MCF 10A (cell line): ENCODE data around the gene TMEM53. TPM values are rescaled to one million over a fixed set of nuclear protein-coding genes. Genes with fewer than 3 reads are reported as not detected.

Experiments used
- BruUV-seq: library from RNA; stranded (reverse); fragments of 400-500 nt; replicated peaks from 2 replicates; lab custom pipeline; 2021; lab: Mats Ljungman, UMichigan
- CTCF ChIA-PET: fragments of 300-600 bp; sonication (Branson Sonifier 250); formaldehyde crosslinking; extraction: SDS; loops from one replicate; lab custom pipeline; 2021; ENCODE audit warnings: antibody characterized with exemption, inconsistent platforms; lab: Yijun Ruan, JAX
- POLR2A ChIA-PET: fragments of 300-600, 350-650 bp; sonication (Branson Sonifier 250); formaldehyde crosslinking; extraction: SDS; loops from one replicate; lab custom pipeline; 2020; ENCODE audit warnings: antibody characterized with exemption, inconsistent platforms; lab: Yijun Ruan, JAX
- DNase-seq: peaks from one replicate; pipeline ENCODE4 v3.0.0-alpha.2; 2018; ENCODE audit not compliant: unreplicated experiment
- H3K27ac Mint-ChIP-seq: one replicate; pipeline ENCODE4 v1.8.0; 2022; ENCODE audit warnings: mild to moderate bottlenecking, low read depth, mixed read lengths; ENCODE audit not compliant: unreplicated experiment
- H3K27me3 Mint-ChIP-seq: one replicate; pipeline ENCODE4 v1.8.0; 2022; ENCODE audit warnings: mixed read lengths; ENCODE audit not compliant: insufficient read depth, unreplicated experiment
- H3K36me3 Mint-ChIP-seq: one replicate; pipeline ENCODE4 v1.8.0; 2022; ENCODE audit warnings: mild to moderate bottlenecking, moderate library complexity, mixed read lengths; ENCODE audit not compliant: insufficient read depth, unreplicated experiment
- H3K4me1 Mint-ChIP-seq: one replicate; pipeline ENCODE4 v1.8.0; 2022; ENCODE audit warnings: mixed read lengths; ENCODE audit not compliant: insufficient read depth, unreplicated experiment
- H3K4me3 Mint-ChIP-seq: one replicate; pipeline ENCODE4 v1.8.0; 2022; ENCODE audit warnings: mild to moderate bottlenecking, moderate library complexity, mixed read lengths; ENCODE audit not compliant: unreplicated experiment
- H3K9me3 Mint-ChIP-seq: one replicate; pipeline ENCODE4 v1.8.0; 2022; ENCODE audit warnings: mixed read lengths; ENCODE audit not compliant: unreplicated experiment
- CTCF ChIP-seq: fragments of 200-600 bp; IDR thresholded peaks from one replicate; pipeline ENCODE4 v1.8.0; 2022; ENCODE audit warnings: antibody characterized with exemption, mild to moderate bottlenecking; ENCODE audit not compliant: unreplicated experiment
- intact Hi-C: fragments of 100-400 bp; cut with micrococcal nuclease; formaldehyde crosslinking; loops from 2 replicates; pipeline ENCODE4 v1.14.1; 2022
- total RNA-seq: library from RNA; stranded (reverse); gene quantifications from 2 replicates; pipeline ENCODE4 v1.2.3, GENCODE V29; 2022

Gene TMEM53
- total RNA-seq, 1 experiment from 2014 or later: 2.2 TPM

GRCh38 chr1:44628962-44629756 lies 45.1 kb downstream of the TMEM53 start:
- TF ChIP-seq CTCF: no peak
- Mint-ChIP-seq H3K9me3 (no peaks in the 10 kb centered on the region), H3K36me3 (peaks cover 12% of the 10 kb centered on the region), H3K27ac (no peak overlapping the region), H3K4me1 (peaks cover 19% of the 10 kb centered on the region), H3K4me3 (no peak overlapping the region), H3K27me3 (no peaks in the 10 kb centered on the region)
- no TSS peak for BruUV-seq
- POLR2A ChIA-PET: no interaction called here
- intact Hi-C loops: no loop called here
- CTCF ChIA-PET: interaction anchor here (0.6 to 4.0 kb wide), 6 partner anchors 12 to 410 kb away, joined by 3 to 33 read pairs (median 4); no protein-coding TSS in a partner anchor
- no peak for DNase-seq

GRCh38 chr1:44625348-44625747 lies 48.9 kb downstream of the TMEM53 start:
- Mint-ChIP-seq H3K9me3 (no peaks in the 10 kb centered on the region), H3K27me3 (no peaks in the 10 kb centered on the region), H3K4me1 (no peaks in the 10 kb centered on the region), H3K36me3 (no peaks in the 10 kb centered on the region), H3K4me3 (no peak overlapping the region), H3K27ac (no peak overlapping the region)
- BruUV-seq: no TSS peak
- intact Hi-C loops: no loop called here
- TF ChIP-seq CTCF: no peak
- POLR2A ChIA-PET: no interaction called here
- DNase-seq: no peak
- CTCF ChIA-PET: interaction anchor here (0.5 to 1.8 kb wide), 4 partner anchors 8 to 31 kb away, joined by 3 to 4 read pairs (median 4); no protein-coding TSS in a partner anchor

- no peak for TF ChIP-seq CTCF
- POLR2A ChIA-PET: interaction anchor here (0.9 kb wide), 1 partner anchor 10 kb away, joined by 3 read pairs; no protein-coding TSS in a partner anchor
- H3K4me1 Mint-ChIP-seq: no peaks in the 10 kb centered on the region
- DNase-seq: no peak
- H3K9me3 Mint-ChIP-seq: no peaks in the 10 kb centered on the region
- intact Hi-C loops: no loop called here
- no peak overlapping the region for H3K27ac Mint-ChIP-seq
- H3K4me3 Mint-ChIP-seq: no peak overlapping the region
- CTCF ChIA-PET: interaction anchor here (0.6 to 1.8 kb wide), 2 partner anchors 28 to 244 kb away, joined by 3 to 4 read pairs; no protein-coding TSS in a partner anchor
- no peaks in the 10 kb centered on the region for H3K36me3 Mint-ChIP-seq
- no TSS peak for BruUV-seq
- no peaks in the 10 kb centered on the region for H3K27me3 Mint-ChIP-seq
Observed at GRCh38 chr1:44624268-44624901, 49.9 kb downstream of the TMEM53 start.

- Mint-ChIP-seq H3K9me3 (no peaks in the 10 kb centered on the region), H3K27ac (no peak overlapping the region), H3K4me1 (no peaks in the 10 kb centered on the region), H3K36me3 (peaks cover 6% of the 10 kb centered on the region), H3K4me3 (no peak overlapping the region), H3K27me3 (no peaks in the 10 kb centered on the region)
- intact Hi-C loops: no loop called here
- BruUV-seq: no TSS peak
- POLR2A ChIA-PET: no interaction called here
- no peak for TF ChIP-seq CTCF
- DNase-seq: no peak
- CTCF ChIA-PET: interaction anchor here (1.2 kb wide), 1 partner anchor 27 kb away, joined by 4 read pairs; no protein-coding TSS in a partner anchor
Observed at GRCh38 chr1:44621841-44622286, 52.4 kb downstream of the TMEM53 start.
